AG04449 (cell line): ENCODE measurements around the gene ILRUN.
"Not testable (repeated sequence)": the region's sequence is repeated elsewhere in the genome, so short reads cannot be mapped to it uniquely, and the experiment has no call there.

Experiments
- CTCF ChIA-PET: fragments of 350-600 bp; formaldehyde crosslinking; extraction: SDS; loops from one replicate; lab custom pipeline; 2021; ENCODE audit warnings: antibody characterized with exemption; lab: Yijun Ruan, JAX
- POLR2A ChIA-PET: fragments of 400-600, 350-600 bp; formaldehyde crosslinking; extraction: SDS; loops from one replicate; lab custom pipeline; 2020; ENCODE audit warnings: antibody characterized with exemption, inconsistent platforms; lab: Yijun Ruan, JAX
- DNase-seq: peaks from one replicate; pipeline ENCODE4 v3.0.0-alpha.2; 2010; ENCODE audit warnings: low read depth, low spot score
- H3K4me3 ChIP-seq: 2 replicates; pipeline ENCODE4 v1.5.1; 2011; ENCODE audit warnings: low read depth, mild to moderate bottlenecking, control low read depth, low read length
- CTCF ChIP-seq: IDR thresholded peaks from one replicate; pipeline ENCODE4 v1.5.1; 2011; ENCODE audit warnings: mild to moderate bottlenecking, moderate library complexity, low read length, control low read depth, inconsistent platforms; ENCODE audit not compliant: insufficient read depth; ENCODE audit errors: missing control alignments

The ILRUN gene

DNA sequence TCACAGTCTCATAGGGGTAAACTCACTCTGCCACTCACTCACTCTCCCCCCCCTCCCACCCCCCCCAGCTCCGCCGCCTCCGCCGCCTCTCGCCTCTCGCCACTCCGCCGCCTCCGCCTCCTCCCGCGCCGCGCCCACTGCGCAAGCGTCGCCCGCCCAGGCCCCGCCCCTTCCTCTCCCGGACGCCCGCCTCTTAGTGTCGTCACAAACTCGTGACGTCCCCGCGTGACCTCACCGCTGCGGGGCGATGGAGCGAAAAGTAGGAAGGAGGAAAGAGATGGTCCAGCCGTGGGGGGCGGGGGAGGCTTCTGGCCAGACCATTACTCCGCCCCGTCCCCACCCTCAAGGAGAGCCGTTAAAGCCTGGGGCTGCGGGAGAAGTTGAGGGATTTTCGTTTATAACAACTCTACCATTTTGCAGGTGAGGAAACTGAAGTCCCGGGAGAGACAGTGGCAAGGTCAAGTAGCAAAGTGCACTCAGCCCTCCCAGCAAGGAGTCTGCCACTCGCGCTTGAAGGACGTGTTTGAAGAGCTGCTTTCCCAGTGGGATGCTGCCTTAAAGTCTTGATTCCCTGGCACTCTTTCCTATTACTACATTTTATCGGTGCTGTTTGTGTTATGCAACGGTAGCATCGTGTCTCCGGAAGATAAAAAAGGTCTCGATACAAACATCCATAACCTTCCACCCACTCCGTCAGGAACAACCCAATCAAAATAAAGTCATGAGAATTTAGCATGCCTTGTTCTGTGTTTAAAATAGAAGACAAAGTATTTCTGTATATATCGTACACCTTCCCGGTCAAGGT is at the start of gene ILRUN:
TSS of gene ILRUN (minus strand) at position 29 of the 805 bp plus-strand sequence. CDS start 164 bp downstream, outside the sequence.
- peak within 1 kb of the TSS; percentile 92 for H3K4me3 ChIP-seq
- TF ChIP-seq CTCF = no peak
- ChIA-PET CTCF (interaction anchor here (0.6 to 1.0 kb wide), 2 partner anchors 49 to 533 kb away, joined by 3 read pairs; no protein-coding TSS in a partner anchor), POLR2A (interaction anchor here (0.9 kb wide), 1 partner anchor 39 kb away, joined by 3 read pairs; no protein-coding TSS in a partner anchor)
- peak; percentile 26 for DNase-seq

DNA sequence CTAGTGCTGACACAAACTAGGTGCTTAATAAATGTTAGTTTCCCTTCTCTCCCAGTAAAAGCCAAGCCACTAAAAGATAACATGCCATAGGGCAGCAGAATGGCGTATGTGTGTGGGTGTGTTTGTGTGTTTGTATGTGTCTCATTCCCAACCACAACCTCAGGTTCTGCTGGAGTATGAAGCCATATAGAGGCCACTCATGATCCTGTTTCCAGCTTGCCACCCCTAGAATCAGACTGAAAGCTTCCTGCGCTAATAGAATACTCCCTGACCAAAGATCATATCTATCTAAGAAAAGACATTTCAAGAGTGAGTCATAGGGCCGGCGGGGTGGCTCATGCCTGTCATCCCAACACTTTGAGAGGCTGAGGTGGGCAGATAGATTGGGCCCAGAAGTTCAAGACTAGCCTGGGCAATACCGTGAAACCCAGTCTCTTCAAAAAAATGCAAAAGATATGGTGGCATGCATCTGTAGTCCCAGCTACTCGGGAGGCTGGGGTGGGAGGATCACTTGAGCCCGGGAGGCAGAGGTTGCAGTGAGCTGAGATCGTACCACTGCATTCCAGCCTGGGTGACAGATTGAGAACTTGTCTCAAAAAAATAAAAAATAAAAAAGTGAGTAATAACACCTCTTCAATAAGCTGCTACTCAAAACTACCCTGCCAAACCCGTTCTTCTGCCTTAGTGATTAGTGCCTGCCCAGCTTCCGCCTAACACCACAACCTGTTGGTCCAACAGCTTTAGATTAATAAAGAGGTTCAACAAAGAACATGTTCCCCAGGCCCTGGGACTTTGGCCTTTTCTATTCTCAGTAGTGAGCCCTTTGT is 48.9 kb upstream of the ILRUN start:
- TF ChIP-seq CTCF = no peak
- peak; percentile 24 for DNase-seq
- CTCF ChIA-PET = interaction anchor here (1.3 to 1.4 kb wide), 2 partner anchors 10 to 49 kb away, joined by 3 to 5 read pairs; partner anchors contain the start of gene ILRUN
- no peak overlapping the region for H3K4me3 ChIP-seq
- POLR2A ChIA-PET = interaction anchor here (2.3 kb wide), 1 partner anchor 11 kb away, joined by 6 read pairs; the partner anchor contains the start of gene SNRPC

GRCh38 chr6:34744294-34744647 is 47.7 kb upstream of the ILRUN start:
- CTCF ChIA-PET, DNase-seq, H3K4me3 ChIP-seq: not testable (repeated sequence)
- POLR2A ChIA-PET = interaction anchor here (2.3 kb wide), 1 partner anchor 13 kb away, joined by 6 read pairs; the partner anchor contains the start of gene SNRPC

- no peak for DNase-seq
- ChIA-PET CTCF (no interaction called here), POLR2A (no interaction called here)
- no peak overlapping the region for H3K4me3 ChIP-seq
- TF ChIP-seq CTCF = no peak
Observed at GRCh38 chr6:34743625-34744293, 47.2 kb upstream of the ILRUN start.

- DNase-seq = no peak
- CTCF ChIA-PET = interaction anchor here (1.2 kb wide), 1 partner anchor 133 kb away, joined by 3 read pairs; no protein-coding TSS in a partner anchor
- POLR2A ChIA-PET = no interaction called here
- no peak overlapping the region for H3K4me3 ChIP-seq
- TF ChIP-seq CTCF = no peak
Observed at GRCh38 chr6:34742094-34742493, 45.5 kb upstream of the ILRUN start.

- CTCF ChIA-PET = no interaction called here
- no peak for TF ChIP-seq CTCF
- POLR2A ChIA-PET = no interaction called here
Observed at GRCh38 chr6:34736823-34737222, 40.3 kb upstream of the ILRUN start.

More at GRCh38 chr6:34736823-34737222, 40.3 kb upstream of the ILRUN start:
- DNase-seq = no peak
- no peak overlapping the region for H3K4me3 ChIP-seq
